GM20000 (cell line): ENCODE measurements around the gene SYTL5.

Source experiments
- DNase-seq: peaks from one replicate; pipeline ENCODE4 v3.0.0; 2012; ENCODE audit warnings: low spot score
- CTCF ChIP-seq: IDR thresholded peaks from 2 replicates; pipeline ENCODE4 v1.5.1; 2012; ENCODE audit warnings: mild to moderate bottlenecking, control low read depth; ENCODE audit errors: extremely low read depth, missing control alignments

SYTL5 gene

GRCh38 chrX:38117485-38117884, 111.1 kb downstream of the SYTL5 start:
- no peak for TF ChIP-seq CTCF
- no peak for DNase-seq

GRCh38 chrX:38124000-38124399, 117.6 kb downstream of the SYTL5 start:
- TF ChIP-seq CTCF: no peak
- DNase-seq: no peak

- no peak for DNase-seq
- no peak for TF ChIP-seq CTCF
Measured at GRCh38 chrX:38126179-38126578, 119.8 kb downstream of the SYTL5 start.

GRCh38 chrX:38127961-38128360, 121.6 kb downstream of the SYTL5 start:
- no peak for DNase-seq
- TF ChIP-seq CTCF: no peak

- no peak for DNase-seq
- TF ChIP-seq CTCF: no peak
Measured at GRCh38 chrX:38129366-38129765, 123.0 kb downstream of the SYTL5 start.

- TF ChIP-seq CTCF: no peak
- DNase-seq: no peak
Measured at GRCh38 chrX:38138157-38138891, 132.0 kb downstream of the SYTL5 start.

GRCh38 chrX:38138900-38139299, 132.5 kb downstream of the SYTL5 start:
- TF ChIP-seq CTCF: no peak
- DNase-seq: no peak
